GM12892 (cell line): ENCODE data around the gene HERC2.
"Not testable (repeated sequence)": the region's sequence is repeated elsewhere in the genome, so short reads cannot be mapped to it uniquely, and the experiment has no call there.

Source experiments
- POLR2A ChIP-seq: IDR thresholded peaks from 2 replicates; pipeline ENCODE4 v1.6.1; 2011; ENCODE audit warnings: low read depth, low read length, control low read depth
- POLR2AphosphoS5 ChIP-seq: IDR thresholded peaks from 2 replicates; pipeline ENCODE4 v1.6.1; 2011; ENCODE audit warnings: low read depth, low read length, control low read depth
- TAF1 ChIP-seq: IDR thresholded peaks from 2 replicates; pipeline ENCODE4 v1.6.1; 2011; ENCODE audit warnings: low read depth, mild to moderate bottlenecking, control low read depth, low read length, borderline replicate concordance

GRCh38 chr15:28221696-28222095, 100.3 kb downstream of the HERC2 start:
- TF ChIP-seq POLR2A, POLR2AphosphoS5, TAF1: not testable (repeated sequence)
